ENCODE measurements around the gene MEGF11. TPM values are rescaled to one million over a fixed set of nuclear protein-coding genes. Genes with fewer than 3 reads are reported as not detected.

The MEGF11 gene
- polyA plus RNA-seq, 3 donors, result not detected

GRCh38 chr15:66154581-66154980 is 99.0 kb downstream of the MEGF11 start:
- H3K4me1 ChIP-seq (ENCODE audit: control insufficient read depth in 1 of 2, insufficient read depth in 2 of 2, low read length in 2 of 2), result no peaks in the 10 kb centered on the region
- peaks cover 4 to 10% (median 9%) of the 10 kb centered on the region in 3 donors for H3K27me3 Mint-ChIP-seq (ENCODE audit: low read depth in 3 of 3)
- no peaks in the 10 kb centered on the region for H3K36me3 ChIP-seq (replicated peaks in 1 of 2; ENCODE audit: control insufficient read depth in 1 of 2, insufficient read depth in 2 of 2, low read length in 2 of 2)
- no peak overlapping the region for H3K4me3 ChIP-seq (replicated peaks in 1 of 3; ENCODE audit: low read depth in 2 of 3, low read length in 3 of 3)
- intact Hi-C loops (cut with micrococcal nuclease), result no loop called here
- H3K27ac ChIP-seq (ENCODE audit: low read depth in 1 of 2, low read length in 2 of 2), result no peak overlapping the region
- no CpG with 5 or more reads among the region's 4 CpGs for WGBS (ENCODE audit: insufficient coverage)
- no peak overlapping the region for H3K4me3 Mint-ChIP-seq
- DNase-seq, result no peak
- no peaks in the 10 kb centered on the region for H3K27me3 ChIP-seq (ENCODE audit: control insufficient read depth in 2 of 2, insufficient read depth in 2 of 2, low read length in 2 of 2)
- no peaks in the 10 kb centered on the region for H4K20me1 ChIP-seq (ENCODE audit: insufficient read depth, low read length)
- no peaks in the 10 kb centered on the region for H3K9me3 Mint-ChIP-seq
- no peak overlapping the region for H3K4me2 ChIP-seq (replicated peaks; ENCODE audit: extremely low read depth, low read length, poor library complexity, severe bottlenecking)
- H3K9me3 ChIP-seq (replicated peaks in 1 of 2; ENCODE audit: control insufficient read depth in 1 of 2, insufficient read depth in 1 of 2, low read length in 2 of 2), result no peaks in the 10 kb centered on the region
- no peaks in the 10 kb centered on the region for H3K36me3 Mint-ChIP-seq
- no peaks in the 10 kb centered on the region for H3K79me2 ChIP-seq (ENCODE audit: insufficient read depth, low read length)
- no peaks in the 10 kb centered on the region for H3K4me1 Mint-ChIP-seq
- no peak overlapping the region for H2AFZ ChIP-seq (ENCODE audit: insufficient read depth, low read depth, low read length, poor library complexity, severe bottlenecking)
- no peak overlapping the region for H3K27ac Mint-ChIP-seq
- H3K9ac ChIP-seq (ENCODE audit: insufficient read depth, low read length, poor library complexity, severe bottlenecking), result no peak overlapping the region
- no peak for TF ChIP-seq CTCF (IDR thresholded peaks at IDR 0.05)

GRCh38 chr15:66153549-66154415 is 99.8 kb downstream of the MEGF11 start:
- no peak for TF ChIP-seq CTCF (IDR thresholded peaks at IDR 0.05)
- no peaks in the 10 kb centered on the region for H3K4me1 Mint-ChIP-seq
- no peak overlapping the region for H3K27ac Mint-ChIP-seq
- H3K9ac ChIP-seq (ENCODE audit: insufficient read depth, low read length, poor library complexity, severe bottlenecking), result no peak overlapping the region
- H3K4me3 Mint-ChIP-seq, result no peak overlapping the region
- peaks cover 6 to 10% (median 7%) of the 10 kb centered on the region in 3 donors for H3K27me3 Mint-ChIP-seq (ENCODE audit: low read depth in 3 of 3)
- intact Hi-C loops (cut with micrococcal nuclease), result no loop called here
- no peak for DNase-seq
- no peak overlapping the region for H3K27ac ChIP-seq (ENCODE audit: low read depth in 1 of 2, low read length in 2 of 2)
- no peak overlapping the region for H3K4me2 ChIP-seq (replicated peaks; ENCODE audit: extremely low read depth, low read length, poor library complexity, severe bottlenecking)
- no peak overlapping the region for H3K4me3 ChIP-seq (replicated peaks in 1 of 3; ENCODE audit: low read depth in 2 of 3, low read length in 3 of 3)
- H2AFZ ChIP-seq (ENCODE audit: insufficient read depth, low read depth, low read length, poor library complexity, severe bottlenecking), result no peak overlapping the region
- H3K36me3 ChIP-seq (replicated peaks in 1 of 2; ENCODE audit: control insufficient read depth in 1 of 2, insufficient read depth in 2 of 2, low read length in 2 of 2), result no peaks in the 10 kb centered on the region
- H3K4me1 ChIP-seq (ENCODE audit: control insufficient read depth in 1 of 2, insufficient read depth in 2 of 2, low read length in 2 of 2), result no peaks in the 10 kb centered on the region
- no peaks in the 10 kb centered on the region for H3K79me2 ChIP-seq (ENCODE audit: insufficient read depth, low read length)
- H3K36me3 Mint-ChIP-seq, result no peaks in the 10 kb centered on the region
- H4K20me1 ChIP-seq (ENCODE audit: insufficient read depth, low read length), result no peaks in the 10 kb centered on the region
- 83% methylated on average over 12 of the region's 15 CpGs for WGBS (ENCODE audit: insufficient coverage)
- no peaks in the 10 kb centered on the region for H3K9me3 Mint-ChIP-seq
- no peaks in the 10 kb centered on the region for H3K9me3 ChIP-seq (replicated peaks in 1 of 2; ENCODE audit: control insufficient read depth in 1 of 2, insufficient read depth in 1 of 2, low read length in 2 of 2)
- no peaks in the 10 kb centered on the region for H3K27me3 ChIP-seq (ENCODE audit: control insufficient read depth in 2 of 2, insufficient read depth in 2 of 2, low read length in 2 of 2)
